Sigmoid colon (tissue), 7 donors: ENCODE results near the gene RPL12. TPM values are rescaled to one million over a fixed set of nuclear protein-coding genes. Genes with fewer than 3 reads are reported as not detected.
A peak's percentile ranks its signal among the peaks of the same experiment; 100 is the strongest.

ENCODE experiments used
- DNase-seq: peaks from one replicate; pipeline ENCODE4 v3.0.0-alpha.2; 2019
- H3K27ac ChIP-seq, 4 donors: fragments of 200-600 bp; sonication (generic); one replicate each; pipeline ENCODE4 v1.5.1; 2016 to 2019; ENCODE audit warnings: mild to moderate bottlenecking in 1 of 4
- H3K27me3 ChIP-seq, 3 donors: fragments of 200-600 bp; sonication (generic); one replicate each; pipeline ENCODE4 v1.5.1; 2019; ENCODE audit warnings: mild to moderate bottlenecking in 1 of 3
- H3K36me3 ChIP-seq, 4 donors: fragments of 200-600 bp; sonication (generic); one replicate each; pipeline ENCODE4 v1.5.1; 2016 to 2019
- H3K4me1 ChIP-seq, 4 donors: fragments of 200-600 bp; sonication (generic); one replicate each; pipeline ENCODE4 v1.5.1; 2017 to 2019
- H3K4me3 ChIP-seq, 4 donors: fragments of 200-600 bp; sonication (generic); one replicate each; pipeline ENCODE4 v1.5.1; 2017 to 2019; ENCODE audit warnings: mild to moderate bottlenecking in 2 of 4, moderate library complexity in 1 of 4
- H3K9me3 ChIP-seq, 4 donors: fragments of 200-600 bp in 3 of 4; sonication (generic) in 3 of 4; one replicate each; pipeline versions ENCODE4 v1.5.1 to v1.6.1; 2013 to 2019
- EP300 ChIP-seq, 4 donors: sonication (generic); formaldehyde crosslinking; IDR thresholded peaks; one replicate each; pipeline ENCODE4 v1.6.1; 2017; ENCODE audit warnings: antibody characterized with exemption in 4 of 4
- POLR2A ChIP-seq, 2 donors: fragments of 450-650 bp; IDR thresholded peaks; one replicate each; pipeline ENCODE4 v1.6.1; 2016; ENCODE audit warnings: antibody characterized with exemption in 2 of 2, mild to moderate bottlenecking in 2 of 2, moderate library complexity in 2 of 2
- POLR2AphosphoS5 ChIP-seq, 4 donors: sonication (generic); formaldehyde crosslinking; IDR thresholded peaks; one replicate each; pipeline ENCODE4 v1.6.1; 2017; ENCODE audit warnings: antibody characterized with exemption in 4 of 4
- WGBS, 2 donors: extraction: QIAGEN DNeasy Blood & Tissue Kit; methylation state at CpG; one replicate each; pipeline ENCODE4 v1.1.7; 2013; 5-methylcytosine and 5-hydroxymethylcytosine counted together
- intact Hi-C: fragments of 100-400 bp; cut with DNase I; formaldehyde crosslinking; loops from one replicate; pipeline ENCODE4 v1.15.1; 2023
- polyA plus RNA-seq, 3 donors: library from polyadenylated mRNA; stranded (reverse); fragments of 200-250 nt; gene quantifications; one replicate each; pipeline ENCODE4 v1.2.3, GENCODE V29; 2013
- total RNA-seq, 4 donors: library from RNA; depleted of rRNA; stranded (reverse); fragments of >200 nt; gene quantifications; one replicate each; pipeline ENCODE4 v1.1.0, GENCODE V29; 2016
- TF ChIP-seq, protein P1 (sequence below), 4 experiments: fragments of 450-650 bp in 3 of 4; fragments of 200-600 bp in 1 of 4; IDR thresholded peaks; one replicate each; pipeline ENCODE4 v1.5.1; 2016 to 2019; ENCODE audit warnings: antibody characterized with exemption in 4 of 4, mild to moderate bottlenecking in 3 of 4, moderate library complexity in 2 of 4
- donor health status: healthy with polysubstance abuse.
- donor health status: Bipolar disorder and iron deficiency.
- donor health status: healthy.

Gene RPL12
- total and polyA plus RNA-seq, 7 donors: 2,492 to 5,061 (median 2,965) TPM

DNA sequence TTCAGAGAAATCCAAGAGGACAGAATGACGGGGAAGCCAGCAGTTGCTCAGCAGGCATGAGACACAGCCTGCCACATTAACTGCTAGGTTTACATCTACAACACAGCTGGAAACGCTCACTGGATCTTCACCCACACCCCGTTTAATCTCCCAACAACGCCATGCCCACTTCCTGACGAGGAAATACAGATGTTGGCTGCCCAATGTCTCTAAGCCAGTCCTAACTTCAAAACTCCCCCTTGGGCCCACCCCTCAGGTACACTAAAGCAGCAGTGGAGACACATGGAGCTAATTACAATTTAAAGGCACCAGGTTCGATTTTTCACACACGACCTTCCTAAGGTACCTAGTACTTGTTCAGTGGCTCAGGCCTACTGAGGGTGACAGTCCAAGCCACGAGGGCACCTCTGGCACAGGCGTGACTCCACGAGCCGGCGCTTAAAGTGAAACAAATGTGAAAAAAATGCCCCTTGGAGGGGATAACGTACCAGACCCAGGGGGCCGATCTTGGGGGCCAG is 904 bp downstream of the RPL12 start:
- H3K4me1 ChIP-seq: peaks cover 0 to 60% (median 52%) of the 10 kb centered on the region in 4 donors
- H3K27ac ChIP-seq: peak overlapping the region; percentile 94 to 98 (median 96)
- no peaks in the 10 kb centered on the region for H3K9me3 ChIP-seq
- no peak for DNase-seq
- TF ChIP-seq EP300 (IDR thresholded peaks at IDR 0.05): no peak
- peak in 1 of 4 donors; percentile 18 for TF ChIP-seq POLR2AphosphoS5 (IDR thresholded peaks at IDR 0.05)
- TF ChIP-seq POLR2A (IDR thresholded peaks at IDR 0.05): no peak
- TF ChIP-seq, protein P1, sequence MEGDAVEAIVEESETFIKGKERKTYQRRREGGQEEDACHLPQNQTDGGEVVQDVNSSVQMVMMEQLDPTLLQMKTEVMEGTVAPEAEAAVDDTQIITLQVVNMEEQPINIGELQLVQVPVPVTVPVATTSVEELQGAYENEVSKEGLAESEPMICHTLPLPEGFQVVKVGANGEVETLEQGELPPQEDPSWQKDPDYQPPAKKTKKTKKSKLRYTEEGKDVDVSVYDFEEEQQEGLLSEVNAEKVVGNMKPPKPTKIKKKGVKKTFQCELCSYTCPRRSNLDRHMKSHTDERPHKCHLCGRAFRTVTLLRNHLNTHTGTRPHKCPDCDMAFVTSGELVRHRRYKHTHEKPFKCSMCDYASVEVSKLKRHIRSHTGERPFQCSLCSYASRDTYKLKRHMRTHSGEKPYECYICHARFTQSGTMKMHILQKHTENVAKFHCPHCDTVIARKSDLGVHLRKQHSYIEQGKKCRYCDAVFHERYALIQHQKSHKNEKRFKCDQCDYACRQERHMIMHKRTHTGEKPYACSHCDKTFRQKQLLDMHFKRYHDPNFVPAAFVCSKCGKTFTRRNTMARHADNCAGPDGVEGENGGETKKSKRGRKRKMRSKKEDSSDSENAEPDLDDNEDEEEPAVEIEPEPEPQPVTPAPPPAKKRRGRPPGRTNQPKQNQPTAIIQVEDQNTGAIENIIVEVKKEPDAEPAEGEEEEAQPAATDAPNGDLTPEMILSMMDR (IDR thresholded peaks at IDR 0.05): no peak
- H3K36me3 ChIP-seq: peaks cover 17 to 58% (median 40%) of the 10 kb centered on the region in 4 donors
- H3K4me3 ChIP-seq: peak overlapping the region; percentile 73 to 87 (median 79)
- intact Hi-C loops: loop anchor here (2.0 to 5.0 kb wide), 2 partner anchors 26 to 223 kb away; partner anchors contain the start of gene ZNF79
- WGBS, 2 donors: 0 to 2% methylated on average over 14 of the region's 14 CpGs
- no peaks in the 10 kb centered on the region for H3K27me3 ChIP-seq

GRCh38 chr9:127449332-127449966 is 1.8 kb downstream of the RPL12 start:
- H3K27ac ChIP-seq: peak overlapping the region; percentile 94 to 98 (median 96)
- DNase-seq: no peak
- intact Hi-C loops: no loop called here
- peaks cover 0 to 52% (median 46%) of the 10 kb centered on the region in 4 donors for H3K4me1 ChIP-seq
- H3K9me3 ChIP-seq: no peaks in the 10 kb centered on the region
- H3K27me3 ChIP-seq: no peaks in the 10 kb centered on the region
- peak overlapping the region; percentile 6 to 87 (median 76) for H3K4me3 ChIP-seq
- TF ChIP-seq EP300 (IDR thresholded peaks at IDR 0.05) (no peak), POLR2A (IDR thresholded peaks at IDR 0.05) (no peak), POLR2AphosphoS5 (IDR thresholded peaks at IDR 0.05) (no peak)
- TF ChIP-seq, protein P1 (IDR thresholded peaks at IDR 0.05): no peak
- H3K36me3 ChIP-seq: peaks cover 17 to 58% (median 45%) of the 10 kb centered on the region in 4 donors
- WGBS, 2 donors: 30 to 54% methylated on average over 5 of the region's 5 CpGs

DNA sequence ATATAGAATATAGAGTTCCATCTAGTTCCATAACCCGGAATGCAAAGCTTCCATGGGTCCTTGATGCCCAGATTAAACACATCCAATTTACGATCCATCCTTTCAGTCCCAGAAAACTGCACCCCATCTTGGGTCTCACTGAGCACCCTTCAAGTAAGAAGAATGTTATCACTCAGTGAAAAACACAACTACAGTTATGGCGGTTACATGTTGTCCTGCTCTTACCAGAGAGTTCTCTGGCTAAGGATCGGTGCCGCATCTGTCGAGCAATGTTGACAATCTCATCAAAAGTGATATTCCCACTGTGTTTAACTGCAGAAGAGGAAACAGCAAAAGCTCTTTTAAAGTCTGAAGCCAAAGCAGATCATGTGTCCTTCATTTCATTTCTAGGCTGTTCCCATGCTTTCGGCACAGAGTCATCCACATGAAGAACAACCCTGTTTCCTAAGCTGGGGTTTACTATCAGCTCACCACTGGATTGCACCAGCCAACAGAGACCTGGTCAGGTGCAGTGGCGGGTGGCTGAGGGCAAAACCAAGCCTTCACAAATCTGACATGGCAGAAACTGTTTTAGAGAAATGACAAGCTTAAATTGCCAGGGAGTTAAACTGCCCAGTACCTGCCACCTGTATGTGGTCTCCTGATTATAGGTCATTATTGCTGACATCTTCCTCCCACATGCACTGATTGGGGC is 2.9 kb downstream of the RPL12 start:
- Histone ChIP-seq H3K4me3 (no peak overlapping the region), H3K36me3 (peaks cover 17 to 64% (median 51%) of the 10 kb centered on the region in 4 donors), H3K27me3 (no peaks in the 10 kb centered on the region), H3K9me3 (no peaks in the 10 kb centered on the region), H3K27ac (peak overlapping the region in 2 of 4 donors; percentile 96 to 97), H3K4me1 (peaks cover 0 to 47% (median 43%) of the 10 kb centered on the region in 4 donors)
- intact Hi-C loops: no loop called here
- 92% methylated on average over 8 of the region's 8 CpGs for whole genome bisulfite sequencing, 2 donors
- TF ChIP-seq POLR2AphosphoS5 (IDR thresholded peaks at IDR 0.05): peak in 1 of 4 donors; percentile 13
- no peak for TF ChIP-seq EP300 (IDR thresholded peaks at IDR 0.05)
- DNase-seq: no peak

- TF ChIP-seq, protein P1 (IDR thresholded peaks at IDR 0.05): no peak
- TF ChIP-seq POLR2A (IDR thresholded peaks at IDR 0.05): no peak
- DNase-seq: no peak
- Histone ChIP-seq H3K27ac (peak overlapping the region in 2 of 4 donors; percentile 96 to 97), H3K27me3 (no peaks in the 10 kb centered on the region), H3K4me1 (peaks cover 0 to 40% (median 36%) of the 10 kb centered on the region in 4 donors), H3K4me3 (no peak overlapping the region), H3K9me3 (no peaks in the 10 kb centered on the region), H3K36me3 (peaks cover 17 to 71% (median 55%) of the 10 kb centered on the region in 4 donors)
- intact Hi-C loops: no loop called here
- 81 to 84% methylated on average over 7 of the region's 7 CpGs for WGBS, 2 donors
Observed at GRCh38 chr9:127447416-127448111, 3.6 kb downstream of the RPL12 start.
